GM21737 (cell line): ENCODE measurements around the gene FARS2.
"Not testable (repeated sequence)": the region's sequence is repeated elsewhere in the genome, so short reads cannot be mapped to it uniquely, and the experiment has no call there.

Experiments used
- ATAC-seq: cut with Tn5 transposase; IDR thresholded peaks from one replicate; pipeline ENCODE4 v1.9.1; 2021; ENCODE audit warnings: mild to moderate bottlenecking, moderate library complexity; ENCODE audit not compliant: unreplicated experiment

FARS2 gene

DNA sequence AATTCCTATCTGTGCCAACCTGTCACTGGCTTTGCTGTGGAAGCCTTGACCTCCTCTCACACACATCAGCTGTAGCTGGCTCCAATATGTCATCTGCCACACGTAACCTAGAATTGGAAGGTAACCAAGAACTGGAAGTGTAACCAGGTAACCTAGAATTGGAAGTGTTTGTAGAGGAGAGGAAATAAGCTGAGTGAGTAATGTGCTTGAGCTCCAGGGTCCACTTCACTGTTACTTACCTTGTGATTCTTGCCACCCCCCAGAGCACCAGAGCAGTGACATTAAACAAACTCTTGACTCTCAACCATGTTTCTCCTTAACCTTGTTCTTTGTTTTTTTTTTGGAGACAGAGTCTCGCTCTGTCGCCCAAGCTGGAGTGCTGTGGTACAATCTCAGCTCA is 394.9 kb downstream of the FARS2 start:
- no peak for ATAC-seq

DNA sequence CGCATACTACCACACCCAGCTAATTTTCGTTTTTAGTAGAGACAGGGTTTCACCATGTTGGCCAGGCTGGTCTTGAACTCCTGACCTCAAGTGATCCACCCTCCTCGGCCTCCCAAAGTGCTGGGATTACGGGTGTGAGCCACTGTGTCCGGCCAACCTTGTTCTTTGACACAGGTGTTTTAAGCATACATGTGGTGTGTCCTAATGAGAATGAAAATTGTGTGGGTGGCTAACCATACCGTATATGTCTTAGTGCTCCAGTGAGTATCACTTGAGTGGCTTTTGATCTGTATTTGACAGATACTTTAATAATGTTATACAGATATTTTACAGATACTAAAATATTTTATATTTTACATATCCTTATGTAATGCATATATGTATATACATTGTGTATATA is 395.4 kb downstream of the FARS2 start:
- ATAC-seq: not testable (repeated sequence)

DNA sequence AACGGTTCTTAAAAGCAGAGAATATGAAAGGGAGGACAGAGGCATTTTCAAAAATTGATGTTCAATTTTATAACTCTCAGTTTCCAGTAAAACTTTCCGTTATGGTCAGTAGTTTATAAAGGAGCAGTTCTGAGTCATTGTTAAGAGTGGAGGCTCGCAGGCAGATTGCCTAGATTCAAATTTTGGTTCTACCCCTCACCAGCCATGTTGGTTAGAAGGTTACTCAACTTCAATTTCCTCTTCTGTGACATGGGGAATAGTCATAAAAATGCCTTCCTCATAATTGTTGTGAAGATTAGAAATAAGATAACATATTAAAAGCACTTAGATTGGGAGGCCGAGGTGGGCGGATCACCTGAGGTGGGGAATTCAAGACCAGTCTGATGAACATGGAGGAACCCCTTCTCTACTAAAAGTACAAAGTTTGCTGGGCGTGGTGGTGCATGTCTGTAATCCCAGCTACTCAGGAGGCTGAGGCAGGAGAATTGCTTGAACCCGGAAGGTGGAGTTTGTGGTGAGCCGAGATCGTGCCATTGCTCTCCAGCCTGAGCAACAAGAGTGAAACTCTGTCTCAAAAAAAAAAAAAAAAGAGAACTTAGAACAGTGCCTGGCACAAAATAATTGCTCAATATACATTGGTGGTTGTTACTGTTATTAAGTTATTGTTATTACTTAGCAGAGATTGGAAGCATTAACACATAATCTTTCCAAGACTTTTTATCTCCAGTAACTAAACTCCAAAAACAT is 396.5 kb downstream of the FARS2 start:
- ATAC-seq: no peak

DNA sequence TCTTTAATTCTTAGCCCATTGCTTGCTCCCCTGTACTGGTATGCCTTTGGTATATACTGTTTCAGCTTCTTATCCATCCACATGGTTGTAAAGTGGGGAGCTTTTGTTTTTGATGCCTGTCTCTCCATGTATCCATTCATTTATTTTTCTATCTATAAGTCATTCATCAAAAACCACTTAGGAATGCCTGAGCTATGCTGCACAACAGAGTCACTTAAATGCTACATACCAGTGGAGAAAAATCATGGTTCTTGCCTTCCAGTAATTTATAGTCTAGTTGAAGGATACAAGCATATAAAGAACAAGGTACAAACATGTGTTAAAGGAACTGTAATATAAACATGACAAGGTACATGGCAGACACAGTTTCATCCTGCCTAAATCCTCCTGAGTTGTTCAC is 398.2 kb downstream of the FARS2 start:
- no peak for ATAC-seq

DNA sequence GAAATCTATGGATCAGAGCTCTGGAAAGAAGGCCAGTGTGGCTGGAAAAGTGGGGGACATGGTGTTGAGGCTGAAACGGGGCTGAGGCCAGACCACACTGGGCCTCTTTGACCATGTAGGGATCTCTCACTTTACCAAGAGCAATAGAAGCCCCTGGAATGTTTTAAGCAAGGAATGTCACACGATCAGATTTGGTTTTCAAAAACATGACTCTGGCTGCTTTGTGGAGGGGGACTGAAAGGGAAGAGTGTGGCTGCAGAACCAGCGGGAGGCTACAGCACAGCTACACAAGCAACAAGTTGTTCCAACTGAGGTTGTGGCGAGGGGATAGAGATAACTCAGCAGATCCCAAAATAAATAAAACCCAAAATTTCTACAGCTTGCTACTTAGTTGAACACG is 399.5 kb downstream of the FARS2 start:
- no peak for ATAC-seq

DNA sequence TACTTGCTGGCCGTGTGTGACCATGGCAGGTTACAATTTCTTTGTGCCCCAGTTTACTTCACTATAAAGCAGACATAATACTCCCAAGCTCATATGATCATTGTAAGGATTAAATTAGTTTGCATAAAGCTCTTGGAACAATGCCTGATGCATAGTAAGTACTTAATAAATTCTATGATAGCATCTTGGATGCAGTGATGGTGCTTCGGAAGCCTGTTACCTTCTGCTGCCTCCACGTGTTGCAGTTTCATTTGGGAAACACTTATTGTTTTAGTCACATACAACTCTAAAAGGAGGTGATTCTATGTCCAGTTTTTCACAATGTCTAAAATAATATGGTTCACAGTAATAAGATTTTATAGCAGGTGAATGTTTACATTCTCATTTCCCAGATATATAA is 401.5 kb downstream of the FARS2 start:
- ATAC-seq: no peak

DNA sequence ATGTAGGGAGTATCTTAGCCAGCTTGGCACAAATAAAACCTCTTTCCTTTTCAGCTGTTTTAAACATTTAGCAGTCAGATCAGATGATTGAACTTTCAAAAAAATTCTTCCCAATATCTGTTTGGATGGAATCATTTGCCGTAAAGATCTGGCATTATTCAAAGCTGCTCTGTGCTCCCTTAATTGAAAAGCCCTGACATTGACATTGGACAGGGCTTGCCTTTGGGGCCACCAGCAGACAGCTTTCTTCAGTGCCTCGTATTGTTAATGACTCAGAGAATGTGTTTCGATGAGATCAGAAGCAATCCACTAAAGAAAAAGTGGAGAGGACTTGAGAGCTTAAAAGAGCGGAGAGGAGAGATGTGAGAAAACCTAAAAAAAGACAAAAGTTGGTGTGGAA is 401.9 kb downstream of the FARS2 start:
- ATAC-seq: no peak

DNA sequence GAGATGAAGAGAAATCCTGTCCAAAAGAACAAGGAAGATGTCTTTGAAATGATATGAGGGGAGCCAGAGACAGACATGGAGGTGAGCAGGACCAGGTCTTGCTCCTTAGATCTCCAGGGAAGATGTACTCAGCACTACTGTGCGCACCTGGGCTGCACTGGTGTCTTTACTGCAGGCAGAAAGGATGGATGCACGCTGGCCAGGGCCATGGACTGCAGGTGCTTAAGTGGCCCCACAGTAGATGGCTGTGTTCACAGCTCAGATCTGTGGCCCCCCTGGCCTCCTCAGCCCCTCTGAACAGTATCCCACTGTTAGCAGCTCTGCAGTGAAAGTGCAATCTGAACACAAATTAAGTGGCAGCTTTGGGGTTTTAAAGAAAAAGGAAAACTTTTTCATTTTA is 402.4 kb downstream of the FARS2 start:
- no peak for ATAC-seq

DNA sequence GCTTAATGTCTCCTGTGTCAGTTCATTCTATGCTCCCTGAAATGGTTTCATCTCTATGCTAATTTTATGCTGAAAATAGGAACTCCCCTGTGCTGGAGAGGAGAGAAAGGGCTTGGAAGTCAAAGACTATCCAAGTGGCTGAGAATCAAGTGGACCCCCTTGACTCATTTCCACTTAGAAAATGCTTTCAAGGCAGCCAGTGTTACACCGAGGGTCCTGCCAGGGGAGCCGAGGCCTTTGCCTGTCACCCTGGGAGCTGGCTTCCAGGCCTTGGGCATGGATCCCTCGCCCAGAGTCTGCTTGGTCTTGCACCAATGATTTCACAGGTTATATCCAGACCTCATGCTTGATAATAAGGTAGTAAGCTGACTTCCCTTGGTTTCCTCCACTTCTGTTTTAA is 402.8 kb downstream of the FARS2 start:
- ATAC-seq: no peak

DNA sequence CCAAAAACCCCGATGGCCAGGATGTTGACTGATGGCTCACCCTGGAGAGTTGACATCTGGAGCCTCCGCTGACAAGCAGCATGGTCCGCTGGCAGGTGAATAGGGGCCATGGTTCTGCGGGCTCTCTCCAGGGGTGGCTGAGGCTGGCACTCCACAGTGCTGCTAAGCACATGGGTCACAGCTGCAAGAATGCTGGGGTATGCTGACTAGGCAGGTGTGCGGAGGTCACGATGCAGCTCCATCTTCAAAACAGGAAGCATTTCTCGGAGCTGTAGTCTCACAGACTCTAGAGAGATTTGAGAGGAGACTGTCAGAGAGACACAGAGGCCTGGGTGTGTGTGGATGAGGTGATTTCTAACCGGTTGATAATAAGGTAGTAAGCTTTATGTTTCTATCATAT is 403.9 kb downstream of the FARS2 start:
- ATAC-seq: no peak

DNA sequence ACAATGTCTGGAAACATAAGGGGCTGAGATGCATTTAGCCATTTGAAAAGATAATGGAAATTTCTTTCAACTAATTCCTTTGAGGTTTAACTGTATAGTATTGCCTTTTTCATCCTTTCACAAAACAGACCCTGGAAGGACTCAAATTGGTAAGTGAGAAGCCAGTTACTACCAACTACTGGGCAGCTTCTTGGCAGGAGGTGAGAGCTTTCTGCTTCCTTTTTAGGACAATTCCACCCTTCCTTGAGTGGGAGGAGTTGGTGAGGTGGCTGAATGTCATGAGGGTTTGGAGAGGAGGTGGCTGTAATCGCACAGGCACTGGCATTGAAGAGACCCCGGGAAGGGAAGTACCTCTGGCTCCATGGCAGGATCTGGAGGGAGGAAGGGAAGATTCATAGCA is 404.4 kb downstream of the FARS2 start:
- no peak for ATAC-seq

DNA sequence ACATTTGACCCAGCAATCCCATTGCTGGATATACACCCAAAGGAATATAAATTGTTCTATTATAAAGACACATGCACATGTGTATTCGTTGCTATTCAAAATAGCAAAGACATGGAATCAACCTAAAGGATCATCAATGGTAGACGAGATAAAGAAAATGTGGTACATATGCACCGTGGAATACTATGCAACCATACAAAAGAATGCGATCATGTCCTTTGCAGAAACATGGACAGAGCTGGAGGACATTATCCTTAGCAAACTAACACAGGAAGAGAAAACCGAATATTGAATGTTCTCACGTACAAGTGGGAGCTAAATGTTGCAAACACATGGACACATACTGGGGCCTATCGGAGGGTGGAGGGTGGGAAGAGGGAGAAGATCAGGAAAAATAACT is 405.4 kb downstream of the FARS2 start:
- ATAC-seq: no peak

DNA sequence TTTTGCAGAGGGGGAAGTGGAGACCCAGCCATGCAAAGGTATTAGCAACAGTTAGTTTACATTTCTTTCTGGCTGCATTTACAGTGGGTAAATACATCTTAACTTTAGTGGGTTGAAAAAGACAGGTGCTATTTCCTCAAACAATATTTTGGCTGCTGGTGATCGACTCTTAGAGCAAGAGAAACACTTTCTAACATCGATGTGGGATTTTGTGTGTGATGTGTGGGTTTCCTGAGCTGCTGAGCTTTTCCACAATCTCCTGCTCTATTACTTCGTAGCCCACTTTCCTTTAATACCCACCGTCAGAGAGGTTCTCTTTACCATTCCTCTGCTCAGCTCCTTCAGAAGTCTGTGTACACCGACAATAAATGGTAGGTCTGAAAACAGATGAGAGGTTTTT is 406.4 kb downstream of the FARS2 start:
- no peak for ATAC-seq

DNA sequence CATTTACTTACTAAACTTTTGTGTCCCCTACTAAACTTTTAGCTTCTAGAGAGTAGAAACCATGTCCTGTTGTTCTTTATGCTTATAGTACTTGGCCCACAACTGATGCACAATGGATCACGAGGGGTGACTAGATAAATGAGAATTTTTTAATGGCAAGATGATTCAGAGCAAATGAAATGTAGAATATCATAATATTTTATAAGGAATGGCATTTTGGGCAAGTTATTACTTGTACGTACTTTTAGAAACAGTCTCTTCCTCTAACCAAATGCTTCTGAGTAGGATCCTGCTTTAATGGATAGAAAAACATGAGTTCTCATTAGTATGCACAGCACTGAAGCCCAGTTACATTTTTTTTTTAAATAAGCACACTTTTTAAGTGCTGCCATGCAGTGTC is 409.1 kb downstream of the FARS2 start:
- no peak for ATAC-seq

DNA sequence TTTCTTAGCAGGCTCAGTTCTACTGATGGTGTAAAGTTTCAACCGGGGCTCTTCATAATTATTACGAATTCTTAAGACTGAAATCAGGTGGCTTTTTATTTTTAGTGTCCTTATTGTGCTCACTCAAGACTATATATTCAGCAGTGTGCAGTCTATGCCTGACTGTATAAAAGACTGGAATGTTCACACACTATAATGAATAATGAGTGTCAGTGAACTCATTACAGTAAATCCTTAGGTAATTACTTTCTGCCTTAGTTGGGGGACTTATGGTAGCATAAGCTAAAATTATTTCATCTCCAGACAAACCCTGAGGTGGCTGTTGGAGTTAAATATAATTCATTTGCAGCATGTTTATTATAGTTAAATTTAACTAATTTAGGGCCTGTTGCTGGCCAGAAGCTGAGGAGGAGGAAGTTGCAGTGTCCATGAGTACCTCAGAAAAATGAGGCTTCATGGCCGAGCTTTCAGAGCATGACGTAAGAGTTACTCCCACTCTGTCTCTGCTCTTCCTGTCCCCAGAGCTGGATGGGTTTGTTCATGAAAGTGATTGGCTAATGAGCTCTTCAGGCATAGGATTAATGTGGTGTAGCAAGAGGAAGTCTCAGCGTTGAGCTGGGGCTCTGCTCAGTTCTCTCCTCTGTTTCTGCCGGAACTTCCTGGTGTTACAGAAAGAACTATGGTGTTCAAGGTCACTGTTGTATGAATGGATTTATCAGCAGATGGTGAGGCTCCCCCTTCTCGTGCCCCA is 409.7 kb downstream of the FARS2 start:
- no peak for ATAC-seq

DNA sequence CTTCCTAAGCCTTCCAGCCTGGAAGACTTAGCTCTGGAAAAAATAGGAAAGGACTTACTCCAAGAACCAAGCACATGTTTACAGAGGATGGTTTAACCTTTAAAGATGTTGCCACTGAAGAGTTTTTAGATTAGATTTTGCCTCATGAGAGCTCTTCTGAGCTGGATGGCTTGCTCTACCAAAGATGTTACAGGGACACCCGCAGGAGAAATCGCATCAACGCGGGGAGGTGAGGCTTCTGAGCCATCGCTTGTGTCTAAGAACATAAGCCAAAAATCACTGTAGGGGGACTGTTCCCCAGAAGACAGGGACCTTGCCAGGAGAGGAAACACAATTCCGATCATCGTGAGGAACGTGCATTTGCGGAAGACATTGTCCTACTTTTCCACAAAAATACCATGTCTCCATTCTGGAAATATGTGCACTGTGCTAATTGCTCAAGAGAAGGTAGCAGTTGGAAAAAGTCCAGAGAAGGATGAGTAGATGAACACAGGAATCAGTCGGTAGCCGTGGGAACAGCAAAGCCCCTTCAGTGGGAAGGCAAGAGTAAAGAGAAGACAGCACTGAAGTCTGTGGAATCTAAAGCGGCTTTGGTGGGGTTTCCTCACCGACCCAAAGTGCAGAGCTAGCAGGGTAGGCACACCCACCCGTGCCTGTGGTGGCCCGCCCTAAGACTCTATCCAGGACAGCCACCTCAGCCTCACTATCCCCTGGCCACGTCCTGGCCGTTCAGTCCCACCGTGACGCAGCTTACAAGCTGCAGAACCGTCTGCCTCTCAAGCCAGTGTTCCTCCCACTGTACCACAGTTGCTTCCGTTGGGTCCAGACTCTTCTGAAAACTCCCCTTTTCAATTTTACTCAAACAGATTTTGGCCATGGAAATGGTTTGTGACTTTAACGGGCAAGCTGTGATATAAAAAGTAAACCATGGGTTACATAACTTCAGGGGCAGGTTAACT is 410.6 kb downstream of the FARS2 start:
- no peak for ATAC-seq

DNA sequence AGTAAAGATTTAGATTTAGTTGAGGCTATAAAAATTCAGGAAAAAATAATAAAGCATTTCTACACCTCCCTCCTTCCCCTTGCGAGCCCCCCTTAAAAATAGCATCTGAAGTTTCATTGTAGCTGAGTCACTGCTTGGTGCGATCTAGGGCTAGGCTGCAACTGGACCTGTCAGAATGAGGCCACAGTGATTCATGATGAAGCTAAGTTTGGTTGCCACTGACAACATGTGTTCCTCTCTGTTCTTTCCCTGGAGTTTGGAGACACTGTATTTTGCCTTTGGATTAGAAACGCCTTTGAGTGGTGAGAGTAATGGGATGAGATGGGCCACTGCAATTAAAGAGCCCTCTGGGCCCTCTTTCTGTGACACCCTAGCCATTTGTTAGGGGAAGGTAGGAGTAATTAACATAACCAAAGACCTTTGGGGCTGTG is 411.3 kb downstream of the FARS2 start:
- ATAC-seq: no peak

DNA sequence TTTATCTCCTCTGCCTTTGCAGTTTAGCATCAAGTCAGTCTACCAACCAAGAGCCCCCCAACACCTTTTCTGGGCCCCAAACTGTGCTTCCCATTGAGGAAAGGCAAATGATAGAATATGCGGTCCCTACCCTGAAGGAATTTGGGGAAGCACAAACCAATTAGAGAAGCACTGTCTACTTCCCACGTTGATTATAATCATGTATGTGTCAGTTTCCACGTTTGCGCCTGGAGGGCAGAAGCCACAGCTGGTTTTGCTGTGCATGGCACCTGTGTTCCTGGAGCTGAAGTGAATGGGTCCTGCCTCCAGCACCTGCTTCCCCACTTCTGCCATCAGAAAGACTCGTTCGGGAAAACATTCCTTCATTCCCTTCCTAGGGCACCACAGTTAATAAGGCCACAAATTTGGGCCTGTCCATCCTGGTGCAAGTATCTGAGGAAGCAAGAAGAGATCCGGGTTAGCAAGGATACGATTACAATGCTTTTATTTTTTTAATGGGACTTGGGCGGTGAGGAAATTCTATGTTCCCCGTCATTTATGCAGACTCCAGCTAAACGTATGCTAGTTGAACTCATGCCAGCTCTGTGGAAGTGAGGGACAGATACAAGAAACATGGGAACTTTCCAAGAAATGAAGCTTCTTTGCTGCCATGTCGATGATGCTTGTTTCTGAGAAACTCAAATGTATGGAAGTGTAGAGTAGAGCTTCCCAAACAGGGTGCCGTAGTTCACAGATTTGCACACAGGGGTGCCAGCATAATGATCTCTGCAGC is 411.9 kb downstream of the FARS2 start:
- no peak for ATAC-seq

DNA sequence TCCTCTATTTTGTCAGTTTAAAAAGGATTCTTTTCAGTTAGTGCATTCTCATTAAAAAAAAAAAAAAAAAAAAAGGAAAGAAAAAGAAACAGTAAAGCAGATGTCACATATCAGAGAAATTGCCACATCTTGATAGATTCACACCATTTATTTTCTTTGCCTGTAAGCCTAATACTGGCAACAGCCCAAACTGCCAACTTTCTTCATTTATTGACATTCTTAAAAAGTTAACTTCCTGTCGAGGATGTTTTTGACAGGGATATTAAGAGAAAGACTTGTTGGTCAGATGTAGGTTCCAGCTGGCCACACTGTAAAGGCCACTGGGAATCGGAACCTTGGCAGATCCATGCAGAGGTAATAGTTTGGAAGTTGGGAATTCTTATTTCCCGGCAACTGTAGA is 412.8 kb downstream of the FARS2 start:
- ATAC-seq: no peak

DNA sequence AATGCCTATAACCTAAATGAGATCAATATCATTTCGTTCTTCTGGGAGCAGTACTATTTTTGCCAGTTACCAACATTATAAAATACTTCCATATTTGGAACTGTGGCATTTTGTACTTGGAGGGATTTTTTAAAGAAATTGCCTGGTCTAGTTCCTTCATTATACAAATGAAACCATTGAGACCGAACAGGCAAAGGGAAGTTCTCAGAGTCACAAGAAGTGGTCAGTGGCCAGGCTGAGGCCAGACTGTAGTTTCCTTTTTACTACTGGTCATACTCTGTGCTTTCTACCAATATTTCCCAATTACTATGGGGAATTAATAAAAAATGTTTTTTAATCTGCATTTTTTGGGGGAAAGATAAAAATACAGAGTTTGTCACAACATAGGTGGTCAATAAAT is 413.4 kb downstream of the FARS2 start:
- no peak for ATAC-seq

DNA sequence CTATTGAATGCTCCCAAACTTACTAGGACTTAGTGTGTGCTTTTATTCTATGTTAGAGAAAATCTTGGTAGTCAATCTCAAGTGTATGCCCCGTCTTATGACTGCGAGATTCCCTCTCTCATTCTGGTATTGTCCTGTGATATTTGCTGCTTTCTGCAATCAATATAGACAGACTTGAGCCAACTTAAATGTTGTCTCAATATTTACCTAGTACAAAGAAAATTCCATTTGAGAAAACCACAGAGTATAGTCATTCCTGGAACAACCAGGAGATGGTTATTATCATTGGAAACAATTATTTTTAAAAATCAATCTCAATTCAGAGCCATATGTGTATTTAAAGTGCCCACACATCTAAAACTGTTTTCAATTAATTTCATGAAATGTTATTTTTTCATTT is 415.4 kb downstream of the FARS2 start:
- ATAC-seq: no peak
